Measurements from ENCODE around the gene NPIPB9.
"Not testable (repeated sequence)": the region's sequence is repeated elsewhere in the genome, so short reads cannot be mapped to it uniquely, and the experiment has no call there.

Gene NPIPB9

GRCh38 chr16:28751487-28751886 lies at the start of gene NPIPB9:
Gene NPIPB9, plus strand, starts transcription at chr16:28751787.
- not testable (repeated sequence) for DNase-seq

- DNase-seq = not testable (repeated sequence)
Measured at GRCh38 chr16:28704246-28704645, 47.3 kb upstream of the NPIPB9 start.

- DNase-seq = not testable (repeated sequence)
Measured at GRCh38 chr16:28711220-28712083, 40.1 kb upstream of the NPIPB9 start, which contains the start of gene EIF3C. Gene EIF3C, plus strand, starts transcription at chr16:28711464. Its CDS starts 223 bp downstream, at chr16:28711687.

GRCh38 chr16:28722852-28723650 lies 28.5 kb upstream of the NPIPB9 start:
- DNase-seq = not testable (repeated sequence)

- not testable (repeated sequence) for DNase-seq
Measured at GRCh38 chr16:28731253-28731652, 20.3 kb upstream of the NPIPB9 start.

GRCh38 chr16:28732455-28733124 lies 19.0 kb upstream of the NPIPB9 start:
- DNase-seq = not testable (repeated sequence)

GRCh38 chr16:28739787-28740186 lies 11.8 kb upstream of the NPIPB9 start:
- not testable (repeated sequence) for DNase-seq

GRCh38 chr16:28740631-28741030 lies 11.0 kb upstream of the NPIPB9 start:
- not testable (repeated sequence) for DNase-seq

- DNase-seq = not testable (repeated sequence)
Measured at GRCh38 chr16:28741295-28741694, 10.3 kb upstream of the NPIPB9 start.

GRCh38 chr16:28746618-28747350 lies 4.8 kb upstream of the NPIPB9 start:
- DNase-seq = not testable (repeated sequence)

GRCh38 chr16:28749997-28750465 lies 1.6 kb upstream of the NPIPB9 start:
- not testable (repeated sequence) for DNase-seq

- DNase-seq = not testable (repeated sequence)
Measured at GRCh38 chr16:28750469-28751067, 1.0 kb upstream of the NPIPB9 start.

GRCh38 chr16:28781697-28782096 lies 30.1 kb downstream of the NPIPB9 start:
- DNase-seq = not testable (repeated sequence)

GRCh38 chr16:28782357-28782756 lies 30.8 kb downstream of the NPIPB9 start:
- not testable (repeated sequence) for DNase-seq

- not testable (repeated sequence) for DNase-seq
Measured at GRCh38 chr16:28802235-28803019, 50.8 kb downstream of the NPIPB9 start.

GRCh38 chr16:28807445-28808120 lies 56.0 kb downstream of the NPIPB9 start:
- DNase-seq = not testable (repeated sequence)

GRCh38 chr16:28820016-28820415 lies 68.4 kb downstream of the NPIPB9 start:
- no peak for DNase-seq

- DNase-seq = not testable (repeated sequence)
Measured at GRCh38 chr16:28820546-28820945, 69.0 kb downstream of the NPIPB9 start.

GRCh38 chr16:28821874-28822519 lies 70.4 kb downstream of the NPIPB9 start:
- DNase-seq = no peak
